ENCODE results near the gene PHRF1.

Gene PHRF1

GRCh38 chr11:530960-531831 lies 45.1 kb upstream of the PHRF1 start:
- no peak for TF ChIP-seq CTCF (IDR thresholded peaks at IDR 0.05)
- H3K36me3 ChIP-seq: peaks cover 16% of the 10 kb centered on the region
- H3K27me3 ChIP-seq: peaks cover 17% of the 10 kb centered on the region
- peaks cover 12 to 13% of the 10 kb centered on the region in 2 experiments for H3K4me1 ChIP-seq (ENCODE audit: control insufficient read depth in 1 of 2, insufficient read depth in 1 of 2, low read depth in 1 of 2, low read length in 1 of 2)
- no peak overlapping the region for H3K27ac ChIP-seq
- H3K9me3 ChIP-seq: no peaks in the 10 kb centered on the region
- H3K4me3 ChIP-seq (ENCODE audit: low read depth in 1 of 2, low read length in 1 of 2): no peak overlapping the region

- H3K27ac ChIP-seq: no peak overlapping the region
- H3K9me3 ChIP-seq: no peaks in the 10 kb centered on the region
- TF ChIP-seq CTCF (IDR thresholded peaks at IDR 0.05): no peak
- H3K27me3 ChIP-seq: peaks cover 25% of the 10 kb centered on the region
- H3K4me3 ChIP-seq (ENCODE audit: low read depth in 1 of 2, low read length in 1 of 2): no peak overlapping the region
- peaks cover 20 to 22% of the 10 kb centered on the region in 2 experiments for H3K4me1 ChIP-seq (ENCODE audit: control insufficient read depth in 1 of 2, insufficient read depth in 1 of 2, low read depth in 1 of 2, low read length in 1 of 2)
- H3K36me3 ChIP-seq: peaks cover 16% of the 10 kb centered on the region
Measured at GRCh38 chr11:531919-532526, 44.2 kb upstream of the PHRF1 start.

GRCh38 chr11:532527-532985 lies 43.7 kb upstream of the PHRF1 start:
- Histone ChIP-seq H3K4me3 (ENCODE audit: low read depth in 1 of 2, low read length in 1 of 2) (no peak overlapping the region), H3K27ac (no peak overlapping the region), H3K27me3 (peaks cover 30% of the 10 kb centered on the region), H3K9me3 (no peaks in the 10 kb centered on the region), H3K4me1 (ENCODE audit: control insufficient read depth in 1 of 2, insufficient read depth in 1 of 2, low read depth in 1 of 2, low read length in 1 of 2) (peaks cover 25 to 27% of the 10 kb centered on the region in 2 experiments), H3K36me3 (peaks cover 16% of the 10 kb centered on the region)
- TF ChIP-seq CTCF (IDR thresholded peaks at IDR 0.05): no peak

GRCh38 chr11:532986-533585 lies 43.2 kb upstream of the PHRF1 start:
- H3K27ac ChIP-seq: no peak overlapping the region
- peaks cover 36% of the 10 kb centered on the region for H3K27me3 ChIP-seq
- TF ChIP-seq CTCF (IDR thresholded peaks at IDR 0.05): no peak
- no peaks in the 10 kb centered on the region for H3K9me3 ChIP-seq
- H3K4me3 ChIP-seq (ENCODE audit: low read depth in 1 of 2, low read length in 1 of 2): no peak overlapping the region
- peaks cover 30 to 31% of the 10 kb centered on the region in 2 experiments for H3K4me1 ChIP-seq (ENCODE audit: control insufficient read depth in 1 of 2, insufficient read depth in 1 of 2, low read depth in 1 of 2, low read length in 1 of 2)
- H3K36me3 ChIP-seq: peaks cover 16% of the 10 kb centered on the region

- H3K36me3 ChIP-seq: peaks cover 16% of the 10 kb centered on the region
- no peak overlapping the region for H3K27ac ChIP-seq
- peaks cover 30 to 31% of the 10 kb centered on the region in 2 experiments for H3K4me1 ChIP-seq (ENCODE audit: control insufficient read depth in 1 of 2, insufficient read depth in 1 of 2, low read depth in 1 of 2, low read length in 1 of 2)
- peaks cover 43% of the 10 kb centered on the region for H3K27me3 ChIP-seq
- no peak for TF ChIP-seq CTCF (IDR thresholded peaks at IDR 0.05)
- H3K4me3 ChIP-seq (ENCODE audit: low read depth in 1 of 2, low read length in 1 of 2): no peak overlapping the region
- H3K9me3 ChIP-seq: no peaks in the 10 kb centered on the region
Measured at GRCh38 chr11:533586-534395, 42.5 kb upstream of the PHRF1 start.
